ENCODE results near the gene MICAL2.

MICAL2 gene

GRCh38 chr11:12245091-12245490 is 134.7 kb downstream of the MICAL2 start:
- Histone ChIP-seq H3K27ac (ENCODE audit: low read length) (no peak overlapping the region), H3K27me3 (ENCODE audit: low read depth, low read length) (no peaks in the 10 kb centered on the region; the same call in 1 of the 2 replicates), H3K9ac (ENCODE audit: low read length) (no peak overlapping the region), H3K4me1 (ENCODE audit: low read length) (peaks cover 16% of the 10 kb centered on the region), H3K36me3 (replicated peaks; ENCODE audit: low read depth, low read length) (no peaks in the 10 kb centered on the region), H4K20me1 (ENCODE audit: insufficient read depth, low read length) (no peaks in the 10 kb centered on the region), H3K79me2 (ENCODE audit: low read length) (no peaks in the 10 kb centered on the region), H3K4me2 (ENCODE audit: low read length) (no peak overlapping the region), H3K9me3 (ENCODE audit: insufficient read depth, low read length) (no peaks in the 10 kb centered on the region), H2AFZ (ENCODE audit: low read depth, low read length) (no peak overlapping the region), H3K4me3 (ENCODE audit: low read length) (no peak overlapping the region)
- TF ChIP-seq CTCF (IDR thresholded peaks at IDR 0.05; ENCODE audit: low read depth, low read length): no peak
- TF ChIP-seq EZH2phosphoT487 (IDR thresholded peaks at IDR 0.05; ENCODE audit: low read depth): no peak

GRCh38 chr11:12245549-12246016 is 135.2 kb downstream of the MICAL2 start:
- H3K9ac ChIP-seq (ENCODE audit: low read length): no peak overlapping the region
- H2AFZ ChIP-seq (ENCODE audit: low read depth, low read length): no peak overlapping the region
- H3K9me3 ChIP-seq (ENCODE audit: insufficient read depth, low read length): no peaks in the 10 kb centered on the region
- H3K27me3 ChIP-seq (ENCODE audit: low read depth, low read length): no peaks in the 10 kb centered on the region; the same call in 1 of the 2 replicates
- no peaks in the 10 kb centered on the region for H4K20me1 ChIP-seq (ENCODE audit: insufficient read depth, low read length)
- H3K27ac ChIP-seq (ENCODE audit: low read length): no peak overlapping the region
- no peaks in the 10 kb centered on the region for H3K36me3 ChIP-seq (replicated peaks; ENCODE audit: low read depth, low read length)
- no peaks in the 10 kb centered on the region for H3K79me2 ChIP-seq (ENCODE audit: low read length)
- H3K4me3 ChIP-seq (ENCODE audit: low read length): no peak overlapping the region
- H3K4me2 ChIP-seq (ENCODE audit: low read length): no peak overlapping the region
- TF ChIP-seq EZH2phosphoT487 (IDR thresholded peaks at IDR 0.05; ENCODE audit: low read depth) (no peak), CTCF (IDR thresholded peaks at IDR 0.05; ENCODE audit: low read depth, low read length) (no peak)
- peaks cover 16% of the 10 kb centered on the region for H3K4me1 ChIP-seq (ENCODE audit: low read length)

- no peak overlapping the region for H3K4me2 ChIP-seq (ENCODE audit: low read length)
Measured at GRCh38 chr11:12246147-12246546, 135.8 kb downstream of the MICAL2 start.

GRCh38 chr11:12246989-12247388 is 136.6 kb downstream of the MICAL2 start:
- Histone ChIP-seq H4K20me1 (ENCODE audit: insufficient read depth, low read length) (no peaks in the 10 kb centered on the region), H3K27me3 (ENCODE audit: low read depth, low read length) (no peaks in the 10 kb centered on the region; the same call in 1 of the 2 replicates), H3K27ac (ENCODE audit: low read length) (no peak overlapping the region)

More at GRCh38 chr11:12246147-12246546, 135.8 kb downstream of the MICAL2 start:
- H3K79me2 ChIP-seq (ENCODE audit: low read length): no peaks in the 10 kb centered on the region
- H3K9me3 ChIP-seq (ENCODE audit: insufficient read depth, low read length): no peaks in the 10 kb centered on the region
- H3K4me1 ChIP-seq (ENCODE audit: low read length): peaks cover 16% of the 10 kb centered on the region
- H3K4me3 ChIP-seq (ENCODE audit: low read length): no peak overlapping the region
- H2AFZ ChIP-seq (ENCODE audit: low read depth, low read length): no peak overlapping the region
- H4K20me1 ChIP-seq (ENCODE audit: insufficient read depth, low read length): no peaks in the 10 kb centered on the region
- no peaks in the 10 kb centered on the region; the same call in 1 of the 2 replicates for H3K27me3 ChIP-seq (ENCODE audit: low read depth, low read length)
- no peak for TF ChIP-seq EZH2phosphoT487 (IDR thresholded peaks at IDR 0.05; ENCODE audit: low read depth)
- no peak for TF ChIP-seq CTCF (IDR thresholded peaks at IDR 0.05; ENCODE audit: low read depth, low read length)
- no peak overlapping the region for H3K9ac ChIP-seq (ENCODE audit: low read length)
- H3K27ac ChIP-seq (ENCODE audit: low read length): no peak overlapping the region
- no peaks in the 10 kb centered on the region for H3K36me3 ChIP-seq (replicated peaks; ENCODE audit: low read depth, low read length)

More at GRCh38 chr11:12246989-12247388, 136.6 kb downstream of the MICAL2 start:
- H2AFZ ChIP-seq (ENCODE audit: low read depth, low read length): no peak overlapping the region
- TF ChIP-seq EZH2phosphoT487 (IDR thresholded peaks at IDR 0.05; ENCODE audit: low read depth) (no peak), CTCF (IDR thresholded peaks at IDR 0.05; ENCODE audit: low read depth, low read length) (no peak)
- no peaks in the 10 kb centered on the region for H3K79me2 ChIP-seq (ENCODE audit: low read length)
- no peak overlapping the region for H3K4me2 ChIP-seq (ENCODE audit: low read length)
- no peaks in the 10 kb centered on the region for H3K9me3 ChIP-seq (ENCODE audit: insufficient read depth, low read length)
- H3K4me1 ChIP-seq (ENCODE audit: low read length): peaks cover 13% of the 10 kb centered on the region
- H3K36me3 ChIP-seq (replicated peaks; ENCODE audit: low read depth, low read length): no peaks in the 10 kb centered on the region
- no peak overlapping the region for H3K9ac ChIP-seq (ENCODE audit: low read length)
- no peak overlapping the region for H3K4me3 ChIP-seq (ENCODE audit: low read length)
